GM12872 (cell line): ENCODE data around the gene FAM98B.

Source experiments
- CTCF ChIP-seq: IDR thresholded peaks from 3 replicates; pipeline ENCODE4 v1.5.1; 2011; ENCODE audit warnings: low read depth, mild to moderate bottlenecking, low read length, moderate library complexity; ENCODE audit not compliant: insufficient read depth

Gene FAM98B

GRCh38 chr15:38479266-38479665 lies 25.3 kb downstream of the FAM98B start:
- no peak for TF ChIP-seq CTCF

GRCh38 chr15:38479756-38480155 lies 25.8 kb downstream of the FAM98B start:
- TF ChIP-seq CTCF, result no peak

GRCh38 chr15:38481113-38481512 lies 27.2 kb downstream of the FAM98B start:
- no peak for TF ChIP-seq CTCF

GRCh38 chr15:38481761-38482160 lies 27.8 kb downstream of the FAM98B start:
- TF ChIP-seq CTCF, result no peak

GRCh38 chr15:38482572-38482971 lies 28.6 kb downstream of the FAM98B start:
- no peak for TF ChIP-seq CTCF

GRCh38 chr15:38486936-38487335 lies 33.0 kb downstream of the FAM98B start:
- no peak for TF ChIP-seq CTCF

GRCh38 chr15:38487378-38487777 lies 33.5 kb downstream of the FAM98B start:
- TF ChIP-seq CTCF, result no peak

- no peak for TF ChIP-seq CTCF
Measured at GRCh38 chr15:38490242-38490922, 36.5 kb downstream of the FAM98B start.
